HEK293 (cell line): ENCODE results near the gene TTC9C.

Source experiments
- CTCF ChIA-PET: fragments of 350-600 bp; formaldehyde crosslinking; extraction: SDS; loops from one replicate; lab custom pipeline; 2021; ENCODE audit warnings: antibody characterized with exemption; lab: Yijun Ruan, JAX
- POLR2A ChIA-PET: fragments of 300-600 bp; formaldehyde crosslinking; extraction: SDS; loops from one replicate; lab custom pipeline; 2020; ENCODE audit warnings: antibody characterized with exemption, inconsistent platforms; lab: Yijun Ruan, JAX
- H3K27ac ChIP-seq: fragments of 200-500 bp; sonication (Bioruptor generic); 2 replicates; pipeline ENCODE4 v1.5.1; 2014; ENCODE audit warnings: low read depth, low read length, control low read depth, inconsistent platforms; ENCODE audit errors: extremely low read depth
- H3K36me3 ChIP-seq, 2 experiments: fragments of 200-500 bp in 1 of 2; sonication (Bioruptor generic) in 1 of 2; 1 replicate in 1 of 2; 2 replicates in 1 of 2; pipeline ENCODE4 v1.5.1; 2014 to 2017; ENCODE audit warnings: inconsistent platforms in 2 of 2, low read length in 2 of 2; ENCODE audit not compliant: control insufficient read depth in 2 of 2, insufficient read depth in 1 of 2
- H3K4me1 ChIP-seq: fragments of 200-500 bp; sonication (Bioruptor generic); 2 replicates; pipeline ENCODE4 v1.5.1; 2014; ENCODE audit warnings: mild to moderate bottlenecking, low read length, inconsistent platforms; ENCODE audit not compliant: control insufficient read depth, insufficient read depth
- H3K4me3 ChIP-seq: 2 replicates; pipeline ENCODE4 v1.5.1; 2011; ENCODE audit warnings: low read depth, mild to moderate bottlenecking, control low read depth, low read length, moderate library complexity
- H3K9me3 ChIP-seq: fragments of 200-500 bp; sonication (Bioruptor generic); 2 replicates; pipeline ENCODE4 v1.5.1; 2014; ENCODE audit warnings: low read depth, low read length, inconsistent platforms; ENCODE audit not compliant: control insufficient read depth, insufficient read depth
- BCL11A ChIP-seq: fragments of 450-650 bp; formaldehyde crosslinking; IDR thresholded peaks from 2 replicates; pipeline ENCODE4 v1.5.1; 2016; ENCODE audit warnings: low read depth, missing biosample characterization, missing genetic modification characterization
- FEZF1 ChIP-seq: fragments of 450-650 bp; formaldehyde crosslinking; IDR thresholded peaks from 2 replicates; pipeline ENCODE4 v1.5.1; 2016; ENCODE audit warnings: missing biosample characterization, missing genetic modification characterization
- MYNN ChIP-seq: fragments of 450-650 bp; formaldehyde crosslinking; IDR thresholded peaks from 2 replicates; pipeline ENCODE4 v1.5.1; 2016; ENCODE audit warnings: missing biosample characterization, missing genetic modification characterization, borderline replicate concordance
- OVOL3 ChIP-seq: fragments of 450-650 bp; formaldehyde crosslinking; IDR thresholded peaks from 2 replicates; pipeline ENCODE4 v1.5.1; 2016; ENCODE audit warnings: missing biosample characterization, missing genetic modification characterization
- SALL2 ChIP-seq: fragments of 450-650 bp; formaldehyde crosslinking; IDR thresholded peaks from 2 replicates; pipeline ENCODE4 v1.5.0; 2017; ENCODE audit warnings: missing biosample characterization, mild to moderate bottlenecking, missing genetic modification characterization, borderline replicate concordance
- YY1 ChIP-seq: fragments of 450-650 bp; formaldehyde crosslinking; IDR thresholded peaks from 2 replicates; pipeline ENCODE4 v1.5.1; 2018; ENCODE audit warnings: missing biosample characterization, missing genetic modification characterization
- ZNF169 ChIP-seq: fragments of 450-650 bp; formaldehyde crosslinking; IDR thresholded peaks from 2 replicates; pipeline ENCODE4 v1.5.1; 2016; ENCODE audit warnings: missing biosample characterization, missing genetic modification characterization
- ZNF211 ChIP-seq: fragments of 450-650 bp; formaldehyde crosslinking; IDR thresholded peaks from 2 replicates; pipeline ENCODE4 v1.5.1; 2016; ENCODE audit warnings: low read depth, missing biosample characterization, missing genetic modification characterization
- ZNF24 ChIP-seq: fragments of 450-650 bp; formaldehyde crosslinking; IDR thresholded peaks from 2 replicates; pipeline ENCODE4 v1.5.1; 2016; ENCODE audit warnings: missing biosample characterization, missing genetic modification characterization
- ZNF324 ChIP-seq: fragments of 450-650 bp; formaldehyde crosslinking; IDR thresholded peaks from 2 replicates; pipeline ENCODE4 v1.5.1; 2016; ENCODE audit warnings: missing biosample characterization, missing genetic modification characterization
- ZNF335 ChIP-seq: fragments of 450-650 bp; formaldehyde crosslinking; conservative IDR thresholded peaks from 2 replicates; pipeline ENCODE4 v1.5.1; 2016; ENCODE audit warnings: missing biosample characterization, missing genetic modification characterization
- ZNF366 ChIP-seq: fragments of 450-650 bp; formaldehyde crosslinking; conservative IDR thresholded peaks from 2 replicates; pipeline ENCODE4 v1.5.1; 2016; ENCODE audit warnings: missing biosample characterization, missing genetic modification characterization
- ZNF37A ChIP-seq: fragments of 450-650 bp; IDR thresholded peaks from 2 replicates; pipeline ENCODE4 v1.5.1; 2018; ENCODE audit warnings: missing biosample characterization, missing genetic modification characterization
- ZNF514 ChIP-seq: fragments of 450-650 bp; formaldehyde crosslinking; IDR thresholded peaks from 2 replicates; pipeline ENCODE4 v1.5.1; 2016; ENCODE audit warnings: missing biosample characterization, missing genetic modification characterization
- ZNF555 ChIP-seq: fragments of 450-650 bp; formaldehyde crosslinking; conservative IDR thresholded peaks from 2 replicates; pipeline ENCODE4 v1.5.1; 2017; ENCODE audit warnings: missing biosample characterization, mild to moderate bottlenecking, missing genetic modification characterization, inconsistent platforms
- ZNF561 ChIP-seq: fragments of 450-650 bp; IDR thresholded peaks from 2 replicates; pipeline ENCODE4 v1.5.1; 2018; ENCODE audit warnings: missing biosample characterization, missing genetic modification characterization, borderline replicate concordance
- ZNF626 ChIP-seq: fragments of 450-650 bp; sonication (Bioruptor Pico); formaldehyde crosslinking; IDR thresholded peaks from 2 replicates; pipeline ENCODE4 v1.5.1; 2018; ENCODE audit warnings: missing biosample characterization, missing genetic modification characterization, inconsistent platforms
- TF ChIP-seq, protein P1 (sequence below): fragments of 450-650 bp; formaldehyde crosslinking; IDR thresholded peaks from 2 replicates; pipeline ENCODE4 v1.5.1; 2016; ENCODE audit warnings: missing biosample characterization, missing genetic modification characterization
- TF ChIP-seq, protein P2 (sequence below): fragments of 450-650 bp; formaldehyde crosslinking; IDR thresholded peaks from 2 replicates; pipeline ENCODE4 v1.5.1; 2016; ENCODE audit warnings: missing biosample characterization, missing genetic modification characterization, borderline replicate concordance
- TF ChIP-seq, protein P3 (sequence below): fragments of 450-650 bp; formaldehyde crosslinking; IDR thresholded peaks from 2 replicates; pipeline ENCODE4 v1.5.1; 2017; ENCODE audit warnings: missing biosample characterization, missing genetic modification characterization

Gene TTC9C

DNA sequence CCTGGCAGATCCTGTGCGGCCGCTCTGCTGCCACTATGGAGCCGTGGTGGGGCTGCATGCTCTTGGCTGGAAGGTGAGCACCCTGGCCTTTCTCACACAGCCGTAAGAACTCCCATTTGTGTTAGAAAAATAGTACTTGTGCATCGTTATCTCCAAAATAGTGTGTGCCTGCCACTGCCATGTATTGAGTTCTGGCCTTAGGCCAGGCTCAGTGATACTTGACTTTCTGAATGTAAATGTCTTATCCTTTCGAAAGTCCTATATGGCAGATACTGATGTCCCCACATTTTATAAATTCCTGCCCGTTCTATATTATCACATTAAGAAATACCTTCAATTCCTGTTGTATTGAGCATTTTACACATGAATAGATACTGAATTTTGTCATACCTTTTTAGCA, 54.5 kb downstream of the TTC9C start:
- H3K4me1 ChIP-seq, result no peaks in the 10 kb centered on the region
- no peak overlapping the region for H3K4me3 ChIP-seq
- ChIA-PET POLR2A (no interaction called here), CTCF (no interaction called here)
- H3K36me3 ChIP-seq, result peaks cover 0 to 42% of the 10 kb centered on the region in 2 experiments; a peak in 2 of 3 replicates
- TF ChIP-seq BCL11A (tag by site-specific recombination) (no peak), ZNF324 (tag by site-specific recombination) (no peak), SALL2 (tag by site-specific recombination) (no peak), ZNF561 (tag by site-specific recombination) (no peak), MYNN (tag by site-specific recombination) (no peak), FEZF1 (tag by site-specific recombination) (no peak), ZNF366 (tag by site-specific recombination) (no peak), OVOL3 (tag by site-specific recombination) (no peak), ZNF335 (tag by site-specific recombination) (no peak), ZNF555 (no peak), ZNF211 (tag by site-specific recombination) (no peak), ZNF169 (tag by site-specific recombination) (no peak), ZNF626 (tag by site-specific recombination) (no peak), ZNF37A (tag by site-specific recombination) (no peak), YY1 (no peak), ZNF514 (no peak), ZNF24 (tag by site-specific recombination) (no peak)
- TF ChIP-seq, protein P1, sequence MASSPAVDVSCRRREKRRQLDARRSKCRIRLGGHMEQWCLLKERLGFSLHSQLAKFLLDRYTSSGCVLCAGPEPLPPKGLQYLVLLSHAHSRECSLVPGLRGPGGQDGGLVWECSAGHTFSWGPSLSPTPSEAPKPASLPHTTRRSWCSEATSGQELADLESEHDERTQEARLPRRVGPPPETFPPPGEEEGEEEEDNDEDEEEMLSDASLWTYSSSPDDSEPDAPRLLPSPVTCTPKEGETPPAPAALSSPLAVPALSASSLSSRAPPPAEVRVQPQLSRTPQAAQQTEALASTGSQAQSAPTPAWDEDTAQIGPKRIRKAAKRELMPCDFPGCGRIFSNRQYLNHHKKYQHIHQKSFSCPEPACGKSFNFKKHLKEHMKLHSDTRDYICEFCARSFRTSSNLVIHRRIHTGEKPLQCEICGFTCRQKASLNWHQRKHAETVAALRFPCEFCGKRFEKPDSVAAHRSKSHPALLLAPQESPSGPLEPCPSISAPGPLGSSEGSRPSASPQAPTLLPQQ (tag by site-specific recombination), result no peak
- TF ChIP-seq, protein P2, sequence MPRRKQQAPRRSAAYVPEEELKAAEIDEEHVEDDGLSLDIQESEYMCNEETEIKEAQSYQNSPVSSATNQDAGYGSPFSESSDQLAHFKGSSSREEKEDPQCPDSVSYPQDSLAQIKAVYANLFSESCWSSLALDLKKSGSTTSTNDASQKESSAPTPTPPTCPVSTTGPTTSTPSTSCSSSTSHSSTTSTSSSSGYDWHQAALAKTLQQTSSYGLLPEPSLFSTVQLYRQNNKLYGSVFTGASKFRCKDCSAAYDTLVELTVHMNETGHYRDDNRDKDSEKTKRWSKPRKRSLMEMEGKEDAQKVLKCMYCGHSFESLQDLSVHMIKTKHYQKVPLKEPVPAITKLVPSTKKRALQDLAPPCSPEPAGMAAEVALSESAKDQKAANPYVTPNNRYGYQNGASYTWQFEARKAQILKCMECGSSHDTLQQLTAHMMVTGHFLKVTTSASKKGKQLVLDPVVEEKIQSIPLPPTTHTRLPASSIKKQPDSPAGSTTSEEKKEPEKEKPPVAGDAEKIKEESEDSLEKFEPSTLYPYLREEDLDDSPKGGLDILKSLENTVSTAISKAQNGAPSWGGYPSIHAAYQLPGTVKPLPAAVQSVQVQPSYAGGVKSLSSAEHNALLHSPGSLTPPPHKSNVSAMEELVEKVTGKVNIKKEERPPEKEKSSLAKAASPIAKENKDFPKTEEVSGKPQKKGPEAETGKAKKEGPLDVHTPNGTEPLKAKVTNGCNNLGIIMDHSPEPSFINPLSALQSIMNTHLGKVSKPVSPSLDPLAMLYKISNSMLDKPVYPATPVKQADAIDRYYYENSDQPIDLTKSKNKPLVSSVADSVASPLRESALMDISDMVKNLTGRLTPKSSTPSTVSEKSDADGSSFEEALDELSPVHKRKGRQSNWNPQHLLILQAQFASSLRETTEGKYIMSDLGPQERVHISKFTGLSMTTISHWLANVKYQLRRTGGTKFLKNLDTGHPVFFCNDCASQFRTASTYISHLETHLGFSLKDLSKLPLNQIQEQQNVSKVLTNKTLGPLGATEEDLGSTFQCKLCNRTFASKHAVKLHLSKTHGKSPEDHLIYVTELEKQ, result no peak
- TF ChIP-seq, protein P3, sequence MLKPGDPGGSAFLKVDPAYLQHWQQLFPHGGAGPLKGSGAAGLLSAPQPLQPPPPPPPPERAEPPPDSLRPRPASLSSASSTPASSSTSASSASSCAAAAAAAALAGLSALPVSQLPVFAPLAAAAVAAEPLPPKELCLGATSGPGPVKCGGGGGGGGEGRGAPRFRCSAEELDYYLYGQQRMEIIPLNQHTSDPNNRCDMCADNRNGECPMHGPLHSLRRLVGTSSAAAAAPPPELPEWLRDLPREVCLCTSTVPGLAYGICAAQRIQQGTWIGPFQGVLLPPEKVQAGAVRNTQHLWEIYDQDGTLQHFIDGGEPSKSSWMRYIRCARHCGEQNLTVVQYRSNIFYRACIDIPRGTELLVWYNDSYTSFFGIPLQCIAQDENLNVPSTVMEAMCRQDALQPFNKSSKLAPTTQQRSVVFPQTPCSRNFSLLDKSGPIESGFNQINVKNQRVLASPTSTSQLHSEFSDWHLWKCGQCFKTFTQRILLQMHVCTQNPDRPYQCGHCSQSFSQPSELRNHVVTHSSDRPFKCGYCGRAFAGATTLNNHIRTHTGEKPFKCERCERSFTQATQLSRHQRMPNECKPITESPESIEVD (tag by site-specific recombination), result no peak
- H3K27ac ChIP-seq, result no peak overlapping the region
- no peaks in the 10 kb centered on the region for H3K9me3 ChIP-seq
